ENCODE data around the gene TFAP2E.

The TFAP2E gene

DNA sequence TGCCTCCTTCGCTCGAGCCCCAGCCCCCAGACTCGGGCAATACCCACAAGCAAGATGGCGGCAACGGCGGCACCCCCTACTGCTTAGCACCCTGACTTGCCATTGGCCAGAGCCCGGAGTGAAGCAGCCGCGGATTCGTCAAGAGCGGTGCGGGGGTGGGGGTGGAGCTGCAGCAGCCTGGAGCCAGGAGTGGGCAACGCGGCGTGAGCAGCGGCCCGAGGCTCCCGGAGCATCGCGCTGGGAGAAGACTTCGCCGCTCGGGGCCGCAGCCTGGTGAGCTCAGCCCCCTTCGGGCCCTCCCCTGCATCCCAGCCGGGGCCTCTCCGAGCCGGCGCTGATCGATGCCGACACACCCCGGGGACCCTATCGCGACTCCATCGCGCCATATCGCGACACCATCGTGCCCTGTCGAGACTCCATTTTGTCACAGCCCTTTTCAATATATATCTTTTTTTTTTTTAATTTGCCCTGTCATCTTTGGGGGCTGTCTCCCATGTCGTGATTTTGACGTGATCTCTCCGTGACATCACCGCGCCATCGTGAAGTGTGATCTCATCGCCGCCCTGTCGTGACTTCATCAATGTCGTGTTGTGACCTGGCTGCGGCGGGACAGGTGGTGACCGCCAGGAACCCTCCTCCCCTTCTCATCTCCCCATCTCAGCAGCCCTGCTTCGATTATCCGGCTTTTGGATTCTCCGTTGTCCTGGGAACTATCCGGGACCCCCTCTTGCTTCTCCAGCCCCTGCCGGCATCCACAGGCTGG lies 15.3 kb upstream of the TFAP2E start, which contains the start of gene NCDN:
TSS of gene NCDN (plus strand) at position 189 of the 763 bp plus-strand sequence. CDS start at position 581, 392 bp downstream.
- DNase-seq, result peak; percentile 89

DNA sequence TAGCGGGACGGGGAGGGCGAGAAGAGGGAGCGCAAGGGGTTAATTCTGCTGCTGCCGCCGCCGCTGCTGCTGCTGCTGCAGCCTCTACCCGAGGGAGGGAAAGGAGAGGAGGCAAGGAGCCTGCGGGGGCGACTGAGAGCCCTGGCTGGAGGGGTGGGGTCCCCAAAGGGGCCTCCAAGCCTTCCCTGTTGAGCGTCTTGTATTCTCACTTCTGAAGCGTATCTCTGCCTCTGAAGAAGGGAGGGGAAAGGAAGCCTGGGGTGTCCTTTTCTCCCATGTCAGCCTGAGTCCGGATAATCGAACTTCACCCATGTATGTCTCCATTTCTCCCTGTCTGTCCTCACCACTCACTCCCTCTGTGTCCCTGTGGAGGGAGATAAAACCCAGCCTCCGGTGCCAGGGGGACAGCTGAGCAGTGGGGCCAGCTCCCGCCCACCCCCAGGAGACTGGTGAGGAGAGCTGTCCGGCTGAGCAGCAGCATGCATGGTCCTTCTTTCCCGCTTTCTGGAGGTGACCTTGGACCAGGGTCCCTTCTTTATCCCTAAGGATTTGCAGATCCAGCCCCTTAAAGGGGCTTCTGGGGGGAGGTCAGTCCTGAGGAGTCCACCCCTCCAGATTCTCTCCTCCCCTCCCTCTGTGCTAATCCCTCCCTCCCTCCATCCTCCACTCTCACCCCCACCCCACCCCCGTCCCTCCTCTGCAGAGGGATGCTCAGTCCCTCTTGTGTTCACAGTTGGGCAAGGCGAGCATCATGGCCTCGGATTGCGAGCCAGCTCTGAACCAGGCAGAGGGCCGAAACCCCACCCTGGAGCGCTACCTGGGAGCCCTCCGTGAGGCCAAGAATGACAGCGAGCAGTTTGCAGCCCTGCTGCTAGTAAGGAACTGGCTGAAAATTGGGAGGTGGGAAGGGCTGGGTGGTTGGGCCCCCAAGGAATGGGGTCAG lies 14.5 kb upstream of the TFAP2E start:
- no peak for DNase-seq

DNA sequence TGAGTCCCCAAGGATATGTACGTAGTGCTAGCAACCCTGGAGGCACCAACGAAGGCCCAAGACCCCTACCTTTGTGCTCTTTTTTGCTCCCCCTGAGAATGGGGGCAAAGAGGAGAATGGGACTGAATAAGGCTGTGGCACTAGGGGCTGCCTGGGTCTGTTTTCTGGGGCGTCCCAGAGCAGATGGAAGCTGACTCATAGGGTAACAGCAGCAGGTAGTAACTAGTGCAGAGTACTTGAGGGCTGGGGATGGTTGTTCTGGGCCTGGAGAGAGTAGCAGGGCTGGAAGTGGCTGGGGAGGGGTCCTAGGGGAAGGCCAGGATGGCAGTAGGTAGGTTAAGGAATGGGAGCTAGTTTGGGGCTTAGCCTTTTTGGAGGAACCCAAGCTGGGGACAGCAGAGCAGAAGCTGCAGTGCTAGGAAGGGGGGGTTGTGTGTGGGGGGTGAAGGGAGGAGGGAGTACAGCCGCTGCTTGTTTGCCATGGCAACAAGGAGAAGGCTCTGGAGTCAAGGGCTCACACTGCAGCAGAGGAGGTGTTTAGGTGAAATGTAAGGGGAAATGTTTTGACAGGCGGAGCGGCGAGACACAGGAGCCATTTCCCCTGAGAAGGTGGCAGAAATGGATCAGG lies 13.7 kb upstream of the TFAP2E start:
- DNase-seq, result no peak

DNA sequence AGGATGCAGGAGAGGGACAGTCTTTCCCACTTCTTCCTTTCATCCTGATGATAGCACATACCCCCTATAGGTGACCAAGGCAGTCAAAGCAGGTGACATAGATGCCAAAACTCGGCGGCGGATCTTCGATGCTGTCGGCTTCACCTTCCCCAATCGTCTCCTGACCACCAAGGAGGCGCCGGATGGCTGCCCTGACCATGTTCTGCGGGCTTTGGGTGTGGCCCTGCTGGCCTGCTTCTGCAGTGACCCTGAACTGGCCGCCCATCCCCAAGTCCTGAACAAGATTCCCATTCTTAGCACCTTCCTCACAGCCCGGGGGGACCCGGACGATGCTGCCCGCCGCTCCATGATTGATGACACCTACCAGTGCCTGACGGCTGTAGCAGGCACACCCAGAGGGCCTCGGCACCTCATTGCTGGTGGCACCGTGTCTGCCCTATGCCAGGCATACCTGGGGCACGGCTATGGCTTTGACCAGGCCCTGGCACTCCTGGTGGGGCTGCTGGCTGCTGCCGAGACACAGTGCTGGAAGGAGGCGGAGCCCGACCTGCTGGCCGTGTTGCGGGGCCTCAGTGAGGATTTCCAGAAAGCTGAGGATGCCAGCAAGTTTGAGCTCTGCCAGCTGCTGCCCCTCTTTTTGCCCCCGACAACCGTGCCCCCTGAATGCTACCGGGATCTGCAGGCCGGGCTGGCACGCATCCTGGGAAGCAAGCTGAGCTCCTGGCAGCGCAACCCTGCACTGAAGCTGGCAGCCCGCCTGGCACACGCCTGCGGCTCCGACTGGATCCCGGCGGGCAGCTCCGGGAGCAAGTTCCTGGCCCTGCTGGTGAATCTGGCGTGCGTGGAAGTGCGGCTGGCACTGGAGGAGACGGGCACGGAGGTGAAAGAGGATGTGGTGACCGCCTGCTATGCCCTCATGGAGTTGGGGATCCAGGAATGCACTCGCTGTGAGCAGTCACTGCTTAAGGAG lies 12.6 kb upstream of the TFAP2E start:
- DNase-seq, result peak; percentile 38

DNA sequence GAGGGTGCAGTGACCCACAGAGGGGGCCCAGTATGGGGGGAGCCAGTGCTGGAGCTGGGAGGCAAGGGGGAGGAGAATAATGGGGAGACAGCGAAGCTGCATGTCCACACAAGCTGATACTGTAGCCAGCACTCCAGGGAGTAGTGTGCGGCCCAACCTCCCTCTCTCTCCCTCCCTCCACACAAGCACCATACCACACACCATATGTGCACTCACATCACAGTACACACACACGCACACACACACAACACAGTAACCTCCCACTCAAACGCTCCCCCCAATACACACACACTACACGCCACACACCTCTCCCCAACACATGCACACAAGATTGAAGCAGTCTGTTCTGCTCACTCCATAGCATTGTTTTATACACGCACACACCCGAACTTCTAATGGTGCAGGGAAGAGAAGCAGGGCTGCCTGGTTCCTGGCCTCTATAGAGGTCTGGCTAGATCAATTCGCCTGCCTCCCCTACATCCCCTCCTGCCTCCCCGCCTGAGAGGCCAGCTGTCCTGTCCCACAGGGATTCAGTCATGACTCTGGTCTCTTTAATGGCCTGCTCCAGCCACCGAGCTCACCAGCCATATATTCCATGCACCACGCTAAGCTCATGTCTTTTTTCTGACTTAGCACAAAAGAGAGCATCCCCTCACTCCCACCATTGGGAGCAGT lies 11.7 kb upstream of the TFAP2E start:
- DNase-seq, result no peak

DNA sequence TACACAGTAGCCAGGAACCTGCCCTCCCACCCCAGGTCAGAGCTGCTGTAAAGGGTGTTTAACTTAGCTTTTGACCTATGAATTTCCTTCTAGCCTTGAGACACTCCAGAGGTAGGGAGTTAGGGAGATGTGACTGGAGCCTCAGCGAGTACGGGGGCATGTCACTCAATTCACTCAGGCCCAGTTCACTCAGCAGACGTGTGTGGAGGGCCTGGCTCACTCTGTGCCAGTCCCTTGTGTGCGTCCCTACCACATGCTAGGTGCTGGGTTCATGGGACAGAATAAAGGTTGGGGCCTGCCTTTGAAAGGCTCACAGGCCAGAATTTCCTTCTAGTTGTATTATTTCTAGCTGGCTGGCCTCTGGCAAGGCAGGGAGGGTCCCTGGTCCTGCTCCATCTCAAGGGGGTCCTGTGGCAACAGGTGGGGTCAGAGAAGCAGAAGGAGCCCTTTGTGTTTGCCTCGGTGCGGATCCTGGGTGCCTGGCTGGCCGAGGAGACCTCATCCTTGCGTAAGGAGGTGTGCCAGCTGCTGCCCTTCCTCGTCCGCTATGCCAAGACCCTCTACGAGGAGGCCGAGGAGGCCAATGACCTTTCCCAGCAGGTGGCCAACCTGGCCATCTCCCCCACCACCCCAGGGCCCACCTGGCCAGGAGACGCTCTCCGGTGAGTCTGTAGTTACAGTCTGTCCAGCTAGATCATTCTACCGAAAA lies 11.0 kb upstream of the TFAP2E start:
- DNase-seq, result no peak

DNA sequence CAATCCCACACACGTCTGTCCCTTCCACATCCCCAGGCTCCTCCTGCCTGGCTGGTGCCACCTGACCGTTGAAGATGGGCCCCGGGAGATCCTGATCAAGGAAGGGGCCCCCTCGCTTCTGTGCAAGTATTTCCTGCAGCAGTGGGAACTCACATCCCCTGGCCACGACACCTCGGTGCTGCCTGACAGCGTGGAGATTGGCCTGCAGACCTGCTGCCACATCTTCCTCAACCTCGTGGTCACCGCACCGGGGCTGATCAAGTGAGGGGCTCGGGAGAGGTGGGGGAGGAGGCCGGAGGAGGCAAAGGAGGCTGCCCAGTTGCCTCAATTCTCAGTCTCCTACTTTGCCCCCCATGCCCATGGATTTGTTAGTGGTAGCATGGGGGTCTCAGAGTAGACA lies 9.9 kb upstream of the TFAP2E start:
- no peak for DNase-seq

DNA sequence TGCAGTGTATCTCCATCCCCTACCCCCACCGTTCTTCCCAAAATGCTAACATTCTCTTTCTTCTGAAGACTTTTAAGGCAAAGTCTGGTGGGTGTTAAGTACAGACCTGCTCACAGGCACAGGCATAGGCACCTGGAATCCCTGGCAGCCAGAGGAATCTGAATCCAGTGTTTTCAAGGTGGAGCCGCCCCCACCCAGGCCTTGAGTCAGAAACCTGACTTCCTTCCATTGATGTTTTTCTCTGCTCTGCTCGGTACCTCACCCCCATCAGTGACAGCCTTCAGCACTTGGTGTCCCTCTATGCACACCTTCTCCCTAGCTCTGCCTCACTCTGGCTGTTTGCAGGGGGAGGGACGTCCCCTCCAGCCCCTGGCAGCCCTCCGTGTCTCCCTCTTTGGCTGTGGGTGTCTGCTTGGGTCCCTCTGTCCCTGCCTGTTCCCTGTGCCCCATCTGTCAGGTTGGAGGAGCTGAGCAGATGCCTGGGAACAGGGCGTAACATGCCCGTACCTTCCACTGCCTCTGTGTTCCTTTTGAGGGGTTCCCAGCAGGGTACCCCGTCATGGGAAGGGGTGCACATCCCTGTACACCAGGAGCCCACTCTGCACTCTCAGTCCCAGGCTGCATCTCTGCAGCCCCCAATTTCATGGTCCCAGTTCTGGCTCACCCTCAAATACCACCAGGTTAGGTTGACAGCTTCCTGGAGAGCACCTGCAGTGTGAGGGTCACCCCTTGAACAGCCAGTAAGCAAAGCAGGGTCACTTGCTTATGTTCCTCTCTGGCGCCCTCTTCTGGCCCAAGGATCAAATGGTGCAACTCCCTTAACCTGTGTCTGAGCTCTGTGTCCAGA lies 8.9 kb upstream of the TFAP2E start:
- DNase-seq, result peak; percentile 63

DNA sequence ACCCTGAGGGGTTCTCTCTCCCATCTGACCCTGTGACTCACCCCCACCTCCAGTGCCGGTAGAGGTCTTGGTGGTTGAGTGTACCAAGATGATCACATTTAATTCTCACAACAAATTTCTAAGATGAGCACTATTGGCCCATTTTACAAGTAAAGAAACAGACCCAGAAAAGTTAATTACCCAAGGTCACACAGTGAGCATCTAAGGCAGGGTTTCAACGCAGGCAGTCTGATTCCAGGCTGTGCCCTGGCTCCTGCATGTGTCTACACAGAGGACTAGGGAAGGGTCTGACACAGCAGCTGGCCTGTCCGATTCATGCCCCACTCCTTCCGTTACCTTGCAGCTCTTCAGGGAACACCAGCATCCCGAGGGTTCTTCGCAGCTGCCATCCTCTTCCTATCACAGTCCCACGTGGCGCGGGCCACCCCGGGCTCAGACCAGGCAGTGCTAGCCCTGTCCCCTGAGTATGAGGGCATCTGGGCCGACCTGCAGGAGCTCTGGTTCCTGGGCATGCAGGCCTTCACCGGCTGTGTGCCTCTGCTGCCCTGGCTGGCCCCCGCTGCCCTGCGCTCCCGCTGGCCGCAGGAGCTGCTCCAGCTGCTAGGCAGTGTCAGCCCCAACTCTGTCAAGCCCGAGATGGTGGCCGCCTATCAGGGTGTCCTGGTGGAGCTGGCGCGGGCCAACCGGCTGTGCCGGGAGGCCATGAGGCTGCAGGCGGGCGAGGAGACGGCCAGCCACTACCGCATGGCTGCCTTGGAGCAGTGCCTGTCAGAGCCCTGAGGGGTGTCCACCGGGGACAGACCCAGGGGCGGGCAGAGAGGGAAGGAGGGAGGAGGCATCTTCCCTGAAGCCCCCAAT lies 8.0 kb upstream of the TFAP2E start:
- DNase-seq, result no peak

DNA sequence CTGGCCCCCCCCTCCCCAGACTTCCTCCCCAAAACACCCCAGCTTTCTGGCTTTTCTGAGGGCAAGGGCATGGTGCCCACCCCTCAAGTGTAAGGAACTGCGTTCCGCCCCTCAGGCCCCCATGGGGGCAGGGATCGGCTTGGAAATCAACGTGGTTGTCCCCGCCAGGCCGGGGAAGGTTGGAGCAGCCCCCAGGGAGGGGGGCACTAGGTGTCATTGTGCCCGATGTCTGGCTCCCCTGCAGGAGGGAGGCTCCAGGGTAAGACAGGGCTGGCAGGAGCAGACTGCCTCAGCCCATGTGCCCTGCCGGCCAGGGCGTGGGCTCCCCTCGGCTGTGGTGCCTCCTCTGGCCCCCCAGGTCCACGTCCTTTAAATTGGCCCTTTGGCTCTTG lies 7.4 kb upstream of the TFAP2E start:
- no peak for DNase-seq

DNA sequence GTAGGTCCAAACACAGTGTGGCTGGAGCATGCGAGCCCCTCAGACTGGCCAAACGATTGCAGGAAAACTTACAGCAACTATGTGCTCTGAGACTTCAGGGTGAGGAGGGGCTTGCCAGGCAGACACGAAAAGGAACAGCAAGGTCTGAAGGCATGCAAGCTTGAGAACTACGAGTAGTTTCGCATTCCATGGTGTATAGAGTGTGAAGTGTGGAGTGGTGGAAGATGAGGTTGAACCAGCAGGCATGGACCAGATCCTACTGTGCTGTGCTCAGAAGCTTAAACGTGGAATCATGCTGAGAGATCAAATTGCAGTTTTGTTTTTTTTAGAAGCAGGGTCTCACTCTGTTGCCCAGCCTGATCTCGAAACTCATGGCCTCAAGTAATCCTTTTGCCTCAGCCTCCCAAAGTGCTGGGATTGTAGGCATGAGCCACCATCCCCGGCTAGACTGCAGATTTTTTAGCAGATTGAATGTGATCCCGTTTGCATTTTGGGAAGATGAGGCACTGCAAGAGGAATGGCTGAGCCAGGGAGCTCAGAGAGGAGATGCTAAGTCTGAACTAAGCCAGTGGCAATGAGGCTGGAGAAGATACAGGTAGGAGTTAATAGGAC lies 5.1 kb upstream of the TFAP2E start:
- DNase-seq, result no peak

DNA sequence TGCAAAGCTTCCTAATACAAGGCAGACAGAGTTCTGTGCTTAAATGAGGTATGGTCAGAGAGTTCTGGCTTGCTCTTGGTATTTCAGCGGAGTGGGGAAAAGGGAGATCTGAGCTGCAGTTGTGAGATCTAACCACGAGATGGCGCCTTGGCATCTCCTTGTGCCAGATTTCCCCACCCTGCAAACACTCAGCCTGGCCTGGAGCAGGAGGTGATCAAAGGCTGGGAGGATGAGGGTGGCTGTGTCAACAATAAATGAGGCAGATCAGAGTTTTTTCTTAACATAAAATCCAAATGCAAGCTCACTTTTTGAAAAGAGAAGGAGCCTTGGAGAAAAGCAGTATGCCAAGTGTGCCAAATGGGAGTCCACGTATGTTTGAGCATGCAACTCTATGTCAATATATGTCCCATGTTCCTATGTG lies 4.1 kb upstream of the TFAP2E start:
- peak; percentile 40 for DNase-seq

DNA sequence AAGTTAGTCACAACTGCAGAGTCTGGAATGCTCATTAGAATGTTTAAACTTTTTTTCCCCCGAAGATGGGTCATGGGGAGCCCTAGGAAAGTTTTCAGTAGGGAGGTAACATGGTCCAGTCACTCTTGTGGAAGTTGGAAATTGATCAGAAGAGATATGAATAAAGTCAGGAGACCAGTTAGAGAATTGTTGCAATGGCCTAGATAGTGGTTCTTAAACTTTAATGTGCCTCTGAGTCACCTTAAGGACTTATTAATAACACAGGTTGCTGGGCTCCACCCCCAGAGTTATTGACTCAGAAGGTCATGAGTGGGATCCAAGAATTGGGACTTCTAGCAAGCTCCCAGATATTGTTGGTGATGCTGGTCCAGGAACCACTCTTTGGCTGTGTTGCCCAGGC lies 3.2 kb upstream of the TFAP2E start:
- no peak for DNase-seq

DNA sequence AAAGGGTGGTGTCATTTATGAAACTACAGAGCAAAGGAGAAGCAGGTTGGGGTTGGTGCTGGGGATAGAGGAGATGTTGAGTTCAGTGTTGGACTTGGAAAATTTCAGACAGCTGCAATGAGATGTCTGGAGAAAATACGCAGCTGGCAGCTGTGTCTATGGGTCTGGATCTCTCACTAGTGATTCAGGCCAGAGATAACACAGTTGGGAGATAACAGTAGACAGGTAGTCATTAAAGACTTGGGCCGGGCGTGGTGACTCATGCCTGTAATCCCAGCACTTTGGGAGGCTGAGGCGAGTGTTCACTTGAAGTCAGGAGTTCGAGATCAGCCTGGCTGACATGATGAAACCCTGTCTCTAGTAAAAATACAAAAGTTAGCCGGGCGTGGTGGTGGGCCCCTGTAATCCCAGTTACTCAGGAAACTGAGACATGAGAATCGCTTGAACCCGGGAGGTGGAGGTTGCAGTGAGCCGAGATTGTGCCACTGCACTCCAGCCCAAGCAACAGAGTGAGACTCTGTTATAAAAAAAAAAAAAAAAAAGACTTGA lies 2.5 kb upstream of the TFAP2E start:
- DNase-seq, result no peak

DNA sequence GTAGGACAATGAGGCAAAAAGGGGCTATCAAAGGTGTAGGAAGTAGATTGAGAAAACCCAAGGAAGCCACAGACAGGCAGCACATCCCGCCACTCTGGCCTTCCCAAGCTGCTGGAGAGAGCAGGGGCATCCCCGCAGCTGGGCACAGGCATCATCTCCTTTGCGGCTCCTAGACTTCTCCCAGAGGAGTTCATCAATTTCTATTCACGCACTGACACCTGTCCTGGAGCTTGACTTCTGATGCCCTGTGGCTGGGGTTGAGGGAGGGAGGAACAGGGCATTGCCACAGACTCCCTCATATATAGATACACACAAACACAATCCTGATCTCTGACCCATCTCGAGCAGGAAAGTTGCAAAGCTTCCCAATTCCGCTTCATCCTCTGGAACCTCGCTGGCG lies 1.9 kb upstream of the TFAP2E start:
- DNase-seq, result no peak

DNA sequence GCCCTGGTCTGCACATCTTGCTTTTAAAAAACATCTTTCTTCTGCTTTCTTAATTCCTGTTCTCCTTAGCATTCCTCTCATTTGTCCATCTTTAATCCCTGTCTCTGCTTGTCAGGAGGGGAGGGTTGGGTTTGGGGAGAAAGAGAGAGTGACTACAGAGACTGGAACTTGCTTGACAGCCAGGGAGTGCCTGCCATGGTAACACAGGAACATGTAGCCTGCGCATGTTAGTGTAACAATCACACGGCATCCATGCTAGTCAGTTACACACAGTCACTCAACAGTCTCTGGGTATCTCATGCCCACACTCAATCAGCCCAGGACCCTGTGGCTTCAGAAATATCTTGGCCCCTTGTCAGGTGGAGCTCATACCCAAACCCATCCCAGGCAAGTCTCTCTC lies 818 bp upstream of the TFAP2E start:
- DNase-seq, result no peak

DNA sequence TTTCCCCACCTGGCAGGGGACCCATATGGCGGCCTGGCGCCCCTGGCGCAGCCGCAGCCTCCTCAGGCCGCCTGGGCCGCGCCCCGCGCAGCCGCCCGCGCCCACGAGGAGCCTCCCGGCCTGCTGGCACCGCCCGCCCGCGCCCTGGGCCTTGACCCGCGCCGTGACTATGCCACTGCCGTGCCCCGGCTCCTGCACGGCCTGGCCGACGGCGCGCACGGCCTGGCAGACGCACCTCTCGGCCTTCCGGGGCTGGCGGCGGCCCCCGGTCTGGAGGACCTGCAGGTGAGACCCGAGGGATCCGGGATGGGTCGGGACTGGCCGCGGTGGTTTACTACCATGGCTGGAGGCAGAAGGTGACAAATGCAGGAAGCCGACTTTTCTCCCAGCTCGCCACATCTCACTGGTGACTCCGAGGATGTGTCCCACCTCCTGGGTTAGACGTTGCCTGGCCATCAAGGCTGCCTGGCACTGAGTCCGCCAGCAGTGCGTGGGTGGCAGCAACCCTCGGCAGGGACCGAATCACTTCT lies 1.1 kb downstream of the TFAP2E start:
- no peak for DNase-seq
